PC-9 (cell line): ENCODE measurements around the gene LMX1B. TPM values are rescaled to one million over a fixed set of nuclear protein-coding genes. Genes with fewer than 3 reads are reported as not detected.
A peak's percentile ranks its signal among the peaks of the same experiment; 100 is the strongest.

ENCODE experiments used
- BruUV-seq: library from RNA; stranded (reverse); fragments of 400-500 nt; replicated peaks from 2 replicates; lab custom pipeline; 2021; lab: Mats Ljungman, UMichigan
- CTCF ChIA-PET: fragments of 300-600 bp; sonication (Branson Sonifier 250); formaldehyde crosslinking; loops from one replicate; lab custom pipeline; 2022; ENCODE audit warnings: antibody characterized with exemption; lab: Charles Lee
- POLR2A ChIA-PET: fragments of 300-600 bp; sonication (Branson Sonifier 250); formaldehyde crosslinking; loops from one replicate; lab custom pipeline; 2022; ENCODE audit warnings: antibody characterized with exemption; ENCODE audit not compliant: unreplicated experiment; lab: Charles Lee
- DNase-seq, 2 experiments: peaks; one replicate each; pipeline versions ENCODE4 v3.0.0 to v3.0.0-alpha.2; 2015 to 2022; ENCODE audit warnings: mixed read lengths in 1 of 2
- H2AFZ ChIP-seq: fragments of 200-600 bp; sonication (generic); 2 replicates; pipeline ENCODE4 v1.8.1; 2017; ENCODE audit warnings: antibody characterized with exemption
- H3F3A ChIP-seq: fragments of 200-600 bp; sonication (generic); 2 replicates; pipeline ENCODE4 v1.8.1; 2017; ENCODE audit warnings: antibody characterized with exemption, mild to moderate bottlenecking, low read depth; ENCODE audit not compliant: insufficient read depth
- H3K27ac ChIP-seq: fragments of 200-600 bp; sonication (generic); 2 replicates; pipeline ENCODE4 v1.6.1; 2016; ENCODE audit warnings: mixed run types
- H3K27me3 ChIP-seq: fragments of 200-600 bp; sonication (generic); 2 replicates; pipeline ENCODE4 v1.6.1; 2016; ENCODE audit warnings: low read depth, mixed run types; ENCODE audit not compliant: insufficient read depth
- H3K36me3 ChIP-seq: fragments of 200-600 bp; sonication (generic); 2 replicates; pipeline ENCODE4 v1.6.1; 2016; ENCODE audit warnings: low read depth, mixed run types
- H3K4me1 ChIP-seq: fragments of 200-600 bp; sonication (generic); replicated peaks from 2 replicates; pipeline ENCODE4 v1.6.1; 2016; ENCODE audit warnings: mixed run types; ENCODE audit not compliant: insufficient read depth
- H3K4me2 ChIP-seq: fragments of 200-600 bp; sonication (generic); 2 replicates; pipeline ENCODE4 v1.6.1; 2017; ENCODE audit warnings: mixed run types
- H3K4me3 ChIP-seq: fragments of 200-600 bp; sonication (generic); 2 replicates; pipeline ENCODE4 v1.6.1; 2016; ENCODE audit warnings: mixed run types
- H3K79me2 ChIP-seq: fragments of 200-600 bp; sonication (generic); 2 replicates; pipeline ENCODE4 v1.6.1; 2017; ENCODE audit warnings: low read depth, mixed run types
- H3K9me2 ChIP-seq: fragments of 200-600 bp; sonication (generic); 2 replicates; pipeline ENCODE4 v1.8.1; 2017; ENCODE audit warnings: mild to moderate bottlenecking; ENCODE audit not compliant: insufficient read depth
- H3K9me3 ChIP-seq: fragments of 200-600 bp; sonication (generic); 2 replicates; pipeline ENCODE4 v1.8.1; 2016; ENCODE audit warnings: low read depth; ENCODE audit not compliant: insufficient read depth
- H4K20me1 ChIP-seq: fragments of 200-600 bp; sonication (generic); 2 replicates; pipeline ENCODE4 v1.8.1; 2017; ENCODE audit not compliant: insufficient read depth
- EZH2 ChIP-seq: fragments of 200-600 bp; sonication (generic); IDR thresholded peaks from 2 replicates; pipeline ENCODE4 v1.8.0; 2017; ENCODE audit warnings: antibody characterized with exemption, low read depth
- intact Hi-C: fragments of 100-400 bp; cut with micrococcal nuclease; formaldehyde crosslinking; loops from one replicate; pipeline ENCODE4 v1.10.0; 2022; ENCODE audit not compliant: unreplicated experiment
- total RNA-seq: library from RNA; stranded (reverse); gene quantifications from 2 replicates; pipeline ENCODE4 v1.2.3, GENCODE V29; 2021
- TF ChIP-seq, protein P1 (sequence below): fragments of 200-600 bp; sonication (generic); conservative IDR thresholded peaks from 2 replicates; pipeline ENCODE4 v1.6.1; 2017; ENCODE audit warnings: mixed run types, antibody characterized with exemption, mild to moderate bottlenecking, moderate library complexity

The LMX1B gene
- total RNA-seq, 1 experiment from 2014 or later: not detected

- Histone ChIP-seq H3K9me2 (no peaks in the 10 kb centered on the region), H3K36me3 (no peaks in the 10 kb centered on the region), H3K4me2 (peak overlapping the region; percentile 49; the same call in 1 of the 2 replicates), H2AFZ (no peak overlapping the region), H3K9me3 (no peaks in the 10 kb centered on the region), H3K4me1 (peaks cover 9% of the 10 kb centered on the region), H4K20me1 (no peaks in the 10 kb centered on the region; the same call in 1 of the 2 replicates), H3K27me3 (peaks cover 79% of the 10 kb centered on the region), H3F3A (peaks cover 6% of the 10 kb centered on the region; the same call in 1 of the 2 replicates), H3K27ac (no peak overlapping the region), H3K4me3 (no peak overlapping the region), H3K79me2 (no peaks in the 10 kb centered on the region)
- BruUV-seq: no TSS peak
- peak in 1 of 2 experiments; percentile 49 for DNase-seq
- intact Hi-C loops: no loop called here
- POLR2A ChIA-PET: no interaction called here
- CTCF ChIA-PET: interaction anchor here (0.6 kb wide), 1 partner anchor 16 kb away, joined by 3 read pairs; no protein-coding TSS in a partner anchor
- TF ChIP-seq, protein P1, sequence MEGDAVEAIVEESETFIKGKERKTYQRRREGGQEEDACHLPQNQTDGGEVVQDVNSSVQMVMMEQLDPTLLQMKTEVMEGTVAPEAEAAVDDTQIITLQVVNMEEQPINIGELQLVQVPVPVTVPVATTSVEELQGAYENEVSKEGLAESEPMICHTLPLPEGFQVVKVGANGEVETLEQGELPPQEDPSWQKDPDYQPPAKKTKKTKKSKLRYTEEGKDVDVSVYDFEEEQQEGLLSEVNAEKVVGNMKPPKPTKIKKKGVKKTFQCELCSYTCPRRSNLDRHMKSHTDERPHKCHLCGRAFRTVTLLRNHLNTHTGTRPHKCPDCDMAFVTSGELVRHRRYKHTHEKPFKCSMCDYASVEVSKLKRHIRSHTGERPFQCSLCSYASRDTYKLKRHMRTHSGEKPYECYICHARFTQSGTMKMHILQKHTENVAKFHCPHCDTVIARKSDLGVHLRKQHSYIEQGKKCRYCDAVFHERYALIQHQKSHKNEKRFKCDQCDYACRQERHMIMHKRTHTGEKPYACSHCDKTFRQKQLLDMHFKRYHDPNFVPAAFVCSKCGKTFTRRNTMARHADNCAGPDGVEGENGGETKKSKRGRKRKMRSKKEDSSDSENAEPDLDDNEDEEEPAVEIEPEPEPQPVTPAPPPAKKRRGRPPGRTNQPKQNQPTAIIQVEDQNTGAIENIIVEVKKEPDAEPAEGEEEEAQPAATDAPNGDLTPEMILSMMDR: no peak
- no peak for TF ChIP-seq EZH2
Observed at GRCh38 chr9:126643945-126644527, 30.3 kb downstream of the LMX1B start.

DNA sequence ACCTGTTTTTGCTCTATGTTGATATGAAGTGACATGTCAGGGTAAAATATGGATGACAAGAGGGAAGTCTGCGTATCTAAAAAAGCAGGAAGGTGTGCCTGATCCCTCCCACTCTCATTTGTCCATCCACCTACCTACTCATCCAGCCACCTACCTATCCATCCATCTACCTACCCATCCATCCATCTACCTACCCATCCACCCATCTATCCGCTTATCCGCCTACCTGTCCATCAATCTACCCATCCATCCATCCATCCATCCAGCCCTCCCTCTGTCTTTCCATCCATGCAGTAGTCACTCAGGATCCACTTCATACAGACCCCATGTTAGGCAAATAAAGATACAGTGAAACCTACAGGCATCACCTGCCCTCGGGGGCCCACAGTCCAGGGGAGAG lies 32.4 kb downstream of the LMX1B start:
- POLR2A ChIA-PET: no interaction called here
- Histone ChIP-seq H3K36me3 (no peaks in the 10 kb centered on the region), H3K9me2 (no peaks in the 10 kb centered on the region), H4K20me1 (no peaks in the 10 kb centered on the region; the same call in 1 of the 2 replicates), H3K9me3 (no peaks in the 10 kb centered on the region), H3K27me3 (peaks cover 93% of the 10 kb centered on the region), H3K4me1 (peaks cover 9% of the 10 kb centered on the region), H3K27ac (no peak overlapping the region), H3K4me2 (no peak overlapping the region), H3F3A (peaks cover 6% of the 10 kb centered on the region; the same call in 1 of the 2 replicates), H2AFZ (no peak overlapping the region), H3K4me3 (no peak overlapping the region), H3K79me2 (no peaks in the 10 kb centered on the region)
- BruUV-seq: no TSS peak
- intact Hi-C loops: no loop called here
- TF ChIP-seq, protein P1: no peak
- TF ChIP-seq EZH2: no peak
- no peak for DNase-seq
- CTCF ChIA-PET: no interaction called here

- ChIA-PET CTCF (no interaction called here), POLR2A (no interaction called here)
Observed at GRCh38 chr9:126647585-126648411, 34.1 kb downstream of the LMX1B start.

More at GRCh38 chr9:126647585-126648411, 34.1 kb downstream of the LMX1B start:
- Histone ChIP-seq H3K27me3 (peaks cover 97% of the 10 kb centered on the region), H3K36me3 (no peaks in the 10 kb centered on the region), H3K4me1 (peaks cover 9% of the 10 kb centered on the region), H3F3A (peaks cover 6% of the 10 kb centered on the region; the same call in 1 of the 2 replicates), H2AFZ (no peak overlapping the region), H3K9me3 (no peaks in the 10 kb centered on the region), H3K4me2 (no peak overlapping the region), H3K4me3 (no peak overlapping the region), H3K27ac (no peak overlapping the region), H3K79me2 (no peaks in the 10 kb centered on the region), H4K20me1 (no peaks in the 10 kb centered on the region; the same call in 1 of the 2 replicates), H3K9me2 (no peaks in the 10 kb centered on the region)
- BruUV-seq: no TSS peak
- intact Hi-C loops: no loop called here
- TF ChIP-seq EZH2: no peak
- TF ChIP-seq, protein P1: no peak
- no peak for DNase-seq
